ENCODE data around the gene AGR3. TPM values are rescaled to one million over a fixed set of nuclear protein-coding genes. Genes with fewer than 3 reads are reported as not detected.

The AGR3 gene
- not detected for total RNA-seq
- long read RNA-seq = 0 reads

DNA sequence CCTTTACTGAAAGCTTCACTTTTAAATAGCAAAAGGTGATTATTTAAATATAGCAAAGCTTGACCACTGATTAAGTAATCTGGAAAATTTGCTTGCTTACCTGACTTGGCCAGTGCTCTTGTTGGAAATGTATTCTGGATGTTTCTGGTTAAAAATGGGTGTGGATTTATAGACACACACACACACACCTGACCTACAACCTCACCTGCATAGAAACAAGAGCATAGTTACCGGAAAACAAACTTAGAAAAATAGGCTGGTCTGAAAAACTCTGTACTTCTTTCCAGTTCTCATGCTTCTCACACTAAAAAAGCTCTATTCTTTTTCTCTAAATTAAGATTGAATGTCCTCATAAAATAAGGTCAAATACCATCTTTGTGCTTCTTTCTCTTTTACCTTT is at the start of gene AGR3:
TSS of gene AGR3 (minus strand) at position 140 of the 400 bp plus-strand sequence. CDS start 3,365 bp downstream, outside the sequence.
- no peak for DNase-seq
- intact Hi-C loops (cut with DNase I) = no loop called here
- no peak for ATAC-seq

DNA sequence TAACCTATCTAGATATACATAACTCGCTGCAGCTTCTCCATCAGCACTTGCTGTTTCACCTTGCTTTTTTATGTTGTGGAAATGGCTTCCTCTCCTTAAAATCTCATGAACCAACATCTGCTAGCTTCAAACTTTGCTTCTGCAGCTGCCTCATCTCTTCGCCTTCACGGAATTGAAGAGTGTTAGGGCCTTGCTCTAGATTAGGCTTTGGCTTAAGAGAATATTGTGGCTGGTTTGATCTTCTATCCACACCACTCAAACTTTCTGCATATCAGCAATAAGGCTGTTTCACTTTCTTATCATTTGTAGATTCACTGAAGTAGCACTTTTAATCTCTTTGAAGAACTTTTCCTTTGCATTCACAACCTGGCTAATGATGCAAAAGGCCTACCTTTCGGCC is 49.2 kb upstream of the AGR3 start:
- intact Hi-C loops (cut with DNase I) = no loop called here

DNA sequence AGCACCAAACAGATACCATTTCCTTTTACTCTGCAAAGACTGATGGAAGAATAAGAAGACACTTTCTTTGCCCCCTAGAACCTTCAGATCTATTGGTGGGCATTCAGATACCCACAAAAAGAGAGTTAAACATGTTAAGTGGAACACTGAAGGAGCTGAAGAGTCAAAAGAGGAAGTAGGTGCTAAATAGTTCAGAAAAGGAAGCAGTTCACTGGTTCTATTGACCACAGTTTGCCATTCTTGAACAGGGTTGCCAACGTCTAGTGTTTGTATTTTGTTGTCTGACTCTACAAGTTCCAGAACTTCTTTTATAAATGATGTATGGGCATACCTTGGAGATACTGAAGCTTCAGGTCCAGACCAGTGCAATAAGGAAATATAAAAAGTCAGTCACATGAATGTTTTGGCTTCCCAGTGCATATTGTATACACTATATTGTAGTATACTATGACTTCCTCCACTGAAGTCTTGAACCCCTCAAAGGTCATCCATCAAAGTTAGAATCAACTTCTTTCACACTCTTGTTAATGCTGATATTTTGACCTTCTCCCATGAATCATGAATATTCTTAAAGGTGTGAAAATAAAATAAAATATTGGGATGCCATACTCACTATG is 47.5 kb upstream of the AGR3 start:
- no peak for ATAC-seq
- intact Hi-C loops (cut with DNase I) = no loop called here
- no peak for DNase-seq

More for the DNA sequence above, 49.2 kb upstream of the AGR3 start:
- ATAC-seq = no peak
- DNase-seq = no peak

DNA sequence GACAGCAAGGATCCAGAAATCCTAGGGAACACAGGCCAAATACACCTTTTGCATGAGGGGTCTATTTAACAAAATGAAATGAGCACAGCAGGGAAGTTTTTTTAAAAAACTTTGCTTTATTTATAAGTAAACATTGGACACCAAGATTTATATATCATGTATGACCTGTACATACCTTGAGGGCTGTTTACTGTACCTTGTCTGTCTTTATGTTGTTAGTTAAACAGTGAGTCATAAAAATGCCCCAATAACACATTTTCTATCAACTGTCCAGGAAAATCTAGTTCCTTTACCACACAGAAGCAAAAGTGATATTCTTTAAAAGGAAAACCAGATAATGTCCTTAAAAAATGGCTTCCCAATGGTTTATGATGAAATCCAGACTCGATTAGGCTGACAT is 45.1 kb upstream of the AGR3 start:
- no peak for ATAC-seq
- intact Hi-C loops (cut with DNase I) = no loop called here
- no peak for DNase-seq

DNA sequence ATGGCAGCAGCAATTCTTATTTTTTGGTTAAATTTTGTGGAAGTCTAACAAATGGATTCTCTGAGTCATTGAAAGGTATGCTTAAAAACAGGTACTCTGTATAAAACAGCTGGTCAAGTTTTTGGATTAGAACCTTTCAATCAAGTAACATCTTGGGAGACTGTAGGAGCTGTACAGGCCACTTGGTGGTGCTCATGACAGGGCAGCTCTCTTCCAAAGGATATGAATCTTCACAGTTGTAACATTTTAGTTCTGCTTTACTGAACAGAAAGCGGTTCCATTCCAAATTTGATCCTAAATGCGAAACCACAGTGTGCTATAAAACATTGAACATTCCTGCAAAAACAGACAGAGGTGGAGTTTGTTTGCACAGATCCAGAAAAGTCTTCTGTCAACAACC is 44.5 kb upstream of the AGR3 start:
- ATAC-seq = peak; percentile 82 to 87
- intact Hi-C loops (cut with DNase I) = no loop called here
- peak; percentile 39 for DNase-seq

DNA sequence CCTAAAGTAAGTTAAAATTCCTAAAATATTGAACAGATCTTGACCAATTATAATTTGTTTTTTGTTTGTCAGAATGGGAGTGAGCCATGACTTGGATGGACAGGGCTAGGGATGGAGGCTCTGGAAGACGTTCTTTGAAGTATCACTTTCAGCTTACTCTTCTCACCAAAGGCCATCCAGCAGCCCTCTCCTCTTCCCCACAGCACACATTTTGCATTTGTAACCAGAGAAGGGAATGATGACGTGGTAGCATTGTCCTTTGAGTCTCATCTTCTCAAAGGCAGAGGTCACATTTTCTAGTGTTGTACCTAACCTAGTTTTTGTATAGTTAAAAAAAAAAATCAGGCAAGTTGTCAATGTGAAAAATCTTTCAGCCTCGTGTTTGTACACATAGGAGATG is 43.8 kb upstream of the AGR3 start:
- intact Hi-C loops (cut with DNase I) = no loop called here
- no peak for DNase-seq
- ATAC-seq = no peak

DNA sequence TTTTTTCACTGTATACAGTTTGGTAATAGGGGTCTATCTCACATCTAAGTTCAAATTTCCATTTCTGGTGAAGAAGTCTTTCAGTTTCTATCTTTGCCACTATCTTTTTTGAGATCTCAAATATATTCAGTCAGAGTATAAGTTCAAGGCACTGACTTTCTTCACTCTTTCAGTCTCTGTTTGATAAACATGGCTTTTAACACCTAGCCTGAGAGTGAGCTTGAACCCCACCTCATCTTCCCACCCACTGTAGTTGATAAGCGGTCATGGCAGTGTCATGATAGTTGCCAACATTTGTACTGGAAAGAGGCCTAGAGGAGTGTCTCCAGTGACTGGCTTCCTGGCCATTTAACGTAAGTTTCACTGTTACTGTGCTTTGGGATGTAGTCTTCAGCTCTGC is 41.2 kb upstream of the AGR3 start:
- intact Hi-C loops (cut with DNase I) = no loop called here
- ATAC-seq (no peak), DNase-seq (no peak)

DNA sequence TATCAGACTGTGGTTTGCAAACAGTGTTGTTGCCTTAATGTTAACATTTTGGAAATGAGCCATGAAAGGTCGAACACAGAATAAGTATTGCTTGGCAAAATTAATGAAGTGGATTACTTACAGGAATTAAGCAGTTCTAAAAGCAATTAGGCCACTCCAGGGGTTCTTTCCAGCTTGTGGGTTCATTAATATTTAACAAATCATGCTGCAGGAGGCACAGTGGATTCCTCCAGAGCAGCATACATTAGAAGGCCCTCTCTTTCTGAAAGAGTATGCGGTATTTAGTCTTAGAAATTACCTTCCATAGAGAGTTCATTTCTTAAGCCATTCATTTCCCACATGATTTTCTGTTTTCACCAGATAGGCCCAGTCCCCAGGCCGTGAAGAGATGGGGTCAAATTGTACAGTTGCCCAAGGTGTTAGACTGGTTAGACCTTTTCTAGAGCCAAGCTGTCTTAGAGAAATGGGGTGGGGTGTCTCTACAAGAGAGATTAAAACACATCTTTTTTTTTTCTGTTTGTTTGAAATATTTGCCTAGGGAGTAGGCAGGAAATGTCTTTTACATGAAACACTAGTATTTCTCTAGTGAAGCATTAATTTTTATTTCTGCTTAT is 40.0 kb upstream of the AGR3 start:
- ATAC-seq = no peak
- intact Hi-C loops (cut with DNase I) = no loop called here
- DNase-seq = no peak

DNA sequence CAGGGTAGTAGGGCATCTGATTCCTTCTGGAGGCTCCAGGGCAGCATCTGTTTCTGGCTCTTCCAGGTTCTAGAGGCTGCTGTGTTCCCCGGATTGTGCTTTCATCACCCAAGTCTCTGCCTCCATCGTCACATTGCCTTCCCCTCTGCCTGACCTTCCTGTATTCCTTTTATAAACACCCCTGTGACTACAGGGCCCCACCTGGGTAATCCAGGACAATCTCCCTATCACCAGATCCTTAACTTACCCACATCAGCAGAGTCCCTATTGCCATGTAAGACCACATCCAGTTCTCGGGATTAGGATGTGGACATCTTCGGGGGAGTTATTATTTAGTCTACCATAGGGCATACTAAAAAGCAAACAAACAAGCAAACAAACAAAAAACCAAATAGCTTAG is 39.4 kb upstream of the AGR3 start:
- ATAC-seq (no peak), DNase-seq (no peak)
- intact Hi-C loops (cut with DNase I) = no loop called here

DNA sequence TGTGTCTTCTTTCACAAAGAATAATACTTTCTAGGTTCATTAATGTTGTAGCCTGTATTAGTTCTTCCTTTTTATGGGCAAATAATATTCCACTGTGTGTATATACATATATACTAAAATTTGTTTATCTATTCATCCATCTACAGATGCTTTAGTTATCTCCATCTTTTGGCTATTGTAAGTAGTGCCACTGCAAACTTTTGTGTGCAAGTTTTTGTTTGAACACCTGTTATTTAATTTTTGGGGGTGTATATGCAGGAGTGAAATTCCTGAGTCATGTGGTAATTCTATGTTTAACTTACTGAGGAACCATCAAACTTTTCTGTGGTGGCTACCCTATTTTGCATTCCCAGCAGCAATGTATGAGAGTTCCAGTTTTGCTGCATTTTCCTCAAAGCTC is 37.7 kb upstream of the AGR3 start:
- DNase-seq (no peak), ATAC-seq (no peak)
- intact Hi-C loops (cut with DNase I) = loop anchor here (5.0 to 10.0 kb wide), 3 partner anchors 117 to 225 kb away; partner anchors contain the start of gene AGR2 (in 2 of the 2)

DNA sequence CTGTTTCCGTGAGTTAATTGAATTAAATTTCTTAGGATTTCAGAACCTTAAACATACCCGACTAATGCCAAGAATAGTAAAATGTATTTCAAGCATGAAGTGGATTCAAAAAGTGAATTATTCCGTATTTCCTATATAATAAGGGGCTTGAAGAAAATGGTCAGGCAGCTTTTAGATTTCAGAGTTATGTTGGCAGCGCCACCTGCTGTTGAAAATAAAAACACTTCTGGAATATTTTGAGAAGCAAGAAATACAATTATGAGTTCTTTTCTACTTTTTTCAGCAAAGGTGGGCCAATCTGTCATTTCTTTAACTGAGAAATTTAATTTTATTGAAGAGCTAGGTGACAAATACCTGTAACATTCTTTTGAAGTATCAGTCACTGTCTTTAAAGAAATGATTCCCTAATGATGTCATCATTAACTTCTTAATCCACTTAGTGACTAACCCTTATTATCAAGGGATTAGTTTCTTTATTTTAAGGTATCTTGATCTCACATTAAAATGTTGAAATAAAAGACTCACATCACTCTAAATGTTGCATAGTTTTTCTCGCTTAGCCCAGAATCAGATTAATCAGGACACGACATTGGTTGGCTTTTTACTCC is 36.6 kb upstream of the AGR3 start:
- intact Hi-C loops (cut with DNase I) = loop anchor here (5.0 to 10.0 kb wide), 3 partner anchors 116 to 224 kb away; partner anchors contain the start of gene AGR2 (in 2 of the 2)
- DNase-seq (no peak), ATAC-seq (no peak)

DNA sequence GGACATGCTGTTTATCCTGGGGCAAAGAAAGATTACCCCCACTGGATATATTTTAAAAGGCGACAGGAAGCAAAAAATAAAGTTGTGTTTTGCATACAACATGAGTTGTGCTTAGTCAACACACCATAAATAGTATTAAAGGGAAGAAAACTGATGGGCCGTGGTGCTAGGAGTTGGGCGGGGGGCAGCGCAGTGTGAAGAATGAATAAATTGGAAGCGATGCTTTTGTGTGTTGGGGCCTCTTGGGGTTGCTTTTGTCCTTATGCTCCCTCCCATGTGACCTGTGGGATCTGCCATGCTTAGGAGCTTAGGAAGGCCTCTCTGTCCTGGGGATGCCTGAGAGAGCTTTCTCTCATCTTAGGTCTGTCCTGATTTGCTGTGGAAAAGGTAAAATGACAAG is 35.0 kb upstream of the AGR3 start:
- DNase-seq (no peak), ATAC-seq (no peak)
- intact Hi-C loops (cut with DNase I) = loop anchor here (5.0 to 10.0 kb wide), 3 partner anchors 114 to 222 kb away; partner anchors contain the start of gene AGR2 (in 2 of the 2)

DNA sequence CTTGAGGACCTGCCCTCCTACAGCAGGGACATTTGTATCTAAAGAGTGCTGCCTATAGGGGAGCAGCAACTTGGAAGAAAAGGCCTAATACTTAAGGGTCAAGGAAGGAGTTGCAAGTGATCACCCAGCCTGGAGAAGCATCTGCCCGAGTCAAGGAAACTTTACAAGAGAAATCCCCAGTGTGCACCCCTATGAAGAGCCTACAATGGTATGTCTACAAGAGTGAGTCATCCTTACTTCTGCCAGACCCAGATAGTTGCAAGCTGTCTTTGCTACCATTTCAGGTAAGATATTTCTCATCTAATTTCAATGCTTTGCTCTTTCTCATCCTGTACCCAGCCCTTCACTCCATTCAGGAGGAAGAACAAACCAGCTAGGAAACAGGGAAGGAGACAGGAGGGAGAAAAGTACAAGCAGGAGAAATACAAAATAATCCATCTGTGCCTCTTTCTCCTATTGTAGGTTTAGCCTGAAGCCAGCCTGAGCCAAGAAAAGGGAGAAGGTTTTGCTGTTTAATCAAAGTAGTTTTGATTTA is 34.4 kb upstream of the AGR3 start:
- intact Hi-C loops (cut with DNase I) = loop anchor here (5.0 to 10.0 kb wide), 3 partner anchors 114 to 221 kb away; partner anchors contain the start of gene AGR2 (in 2 of the 2)
- peak in 1 of 2 donors; percentile 63 for ATAC-seq
- DNase-seq = no peak

DNA sequence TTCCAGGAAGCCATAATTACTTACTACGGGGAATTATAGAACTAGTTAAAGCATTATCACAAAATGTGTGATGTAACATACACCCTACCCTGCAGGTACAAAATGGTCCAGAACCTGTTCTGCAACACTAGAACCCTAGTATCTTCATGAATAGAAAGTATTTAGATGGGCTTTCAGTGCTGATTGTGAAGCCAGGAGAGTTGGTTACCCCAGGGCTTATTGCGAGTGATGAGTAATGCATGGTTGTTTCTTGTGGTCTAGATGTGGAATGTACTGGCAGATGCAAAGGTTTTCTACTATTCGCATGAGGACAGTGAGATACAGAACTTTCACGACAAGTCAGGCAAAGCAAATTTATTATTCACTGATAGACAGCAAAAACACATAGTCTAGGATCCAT is 33.6 kb upstream of the AGR3 start:
- no peak for DNase-seq
- no peak for ATAC-seq
- intact Hi-C loops (cut with DNase I) = loop anchor here (5.0 to 10.0 kb wide), 3 partner anchors 113 to 221 kb away; partner anchors contain the start of gene AGR2 (in 2 of the 2)

DNA sequence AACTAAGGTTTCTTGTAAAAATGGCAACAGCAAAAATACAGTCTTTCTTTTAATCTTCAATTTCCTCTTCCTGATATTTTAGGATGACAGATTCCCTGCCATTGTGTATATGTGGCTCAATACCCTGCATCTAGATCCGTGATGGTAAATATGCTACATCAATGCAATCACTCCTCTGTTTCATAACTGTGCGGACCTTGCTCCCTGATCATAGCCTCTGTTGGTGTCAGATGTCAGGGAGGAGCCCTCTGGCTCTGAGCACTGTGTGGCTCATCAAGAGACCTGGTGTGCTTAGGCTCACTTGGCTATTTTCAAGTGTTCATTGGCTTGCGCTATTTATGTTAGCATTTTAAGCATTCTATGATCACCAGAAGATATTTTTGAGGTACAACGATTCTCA is 33.0 kb upstream of the AGR3 start:
- DNase-seq = no peak
- ATAC-seq = no peak
- intact Hi-C loops (cut with DNase I) = loop anchor here (5.0 to 10.0 kb wide), 3 partner anchors 112 to 220 kb away; partner anchors contain the start of gene AGR2 (in 2 of the 2)

DNA sequence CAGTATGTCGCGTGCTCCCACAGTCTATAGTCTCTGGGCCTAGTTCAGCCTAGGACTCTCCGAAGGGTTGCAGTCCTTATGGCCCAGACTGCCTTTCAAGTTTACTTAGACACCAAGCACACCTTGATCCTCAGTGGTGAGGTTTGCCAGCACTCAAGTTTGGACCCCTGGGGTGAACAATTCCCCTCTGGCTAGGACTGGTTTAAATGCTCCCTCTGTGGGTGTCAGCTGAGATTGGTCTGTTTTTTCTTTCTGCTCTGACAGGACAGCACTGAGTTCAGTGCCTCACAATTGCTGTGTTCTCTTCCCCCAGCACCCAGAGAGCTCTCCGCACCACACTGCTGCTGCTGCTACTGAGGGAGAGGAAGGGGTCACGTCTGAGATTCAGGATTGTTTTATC is 31.9 kb upstream of the AGR3 start:
- intact Hi-C loops (cut with DNase I) = loop anchor here in 1 of 2 donors (10.0 kb wide), 1 partner anchor 219 kb away; no protein-coding TSS in a partner anchor
- no peak for ATAC-seq

DNA sequence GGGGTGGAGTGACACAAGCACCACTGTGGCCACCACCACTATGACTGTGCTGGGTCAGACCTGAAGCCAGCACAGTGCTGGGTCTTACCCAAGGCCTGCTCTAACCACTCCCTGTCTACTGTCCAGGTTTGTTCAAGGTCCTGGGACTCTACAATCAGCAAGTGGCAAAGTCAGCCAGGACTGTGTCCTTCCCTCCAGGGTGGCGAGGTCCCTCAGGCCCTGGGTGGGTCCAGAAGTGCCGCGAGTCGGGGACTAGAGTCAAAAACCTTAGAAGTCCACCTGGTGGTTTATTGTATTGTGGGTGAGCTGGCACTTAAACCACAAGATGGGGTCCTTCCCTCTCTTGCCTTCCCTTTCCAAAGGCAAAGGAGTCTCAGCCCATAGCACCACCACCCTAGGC is 30.8 kb upstream of the AGR3 start:
- DNase-seq = no peak
- intact Hi-C loops (cut with DNase I) = loop anchor here in 1 of 2 donors (10.0 kb wide), 1 partner anchor 218 kb away; no protein-coding TSS in a partner anchor
- ATAC-seq = no peak

More for the DNA sequence above, 31.9 kb upstream of the AGR3 start:
- DNase-seq = no peak

DNA sequence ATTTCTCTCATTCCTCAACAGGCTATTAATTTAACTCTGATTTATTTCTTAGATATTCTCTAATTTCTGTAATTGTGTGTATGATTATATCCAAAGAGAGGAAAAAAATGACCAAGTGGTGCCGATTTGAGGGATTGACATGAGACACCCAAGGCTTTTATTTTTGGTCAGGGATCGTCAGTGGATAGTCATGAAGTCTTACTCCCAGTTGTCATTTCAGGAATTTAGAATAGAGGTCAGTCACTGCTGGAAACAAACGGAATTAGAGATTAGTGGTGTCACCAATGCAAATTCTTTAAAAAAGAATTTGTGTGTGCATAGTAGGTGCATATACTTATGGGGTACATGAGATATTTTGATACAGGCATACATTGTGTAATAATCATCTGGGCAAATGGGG is 26.8 kb upstream of the AGR3 start:
- intact Hi-C loops (cut with DNase I) = no loop called here
- DNase-seq (no peak), ATAC-seq (no peak)

DNA sequence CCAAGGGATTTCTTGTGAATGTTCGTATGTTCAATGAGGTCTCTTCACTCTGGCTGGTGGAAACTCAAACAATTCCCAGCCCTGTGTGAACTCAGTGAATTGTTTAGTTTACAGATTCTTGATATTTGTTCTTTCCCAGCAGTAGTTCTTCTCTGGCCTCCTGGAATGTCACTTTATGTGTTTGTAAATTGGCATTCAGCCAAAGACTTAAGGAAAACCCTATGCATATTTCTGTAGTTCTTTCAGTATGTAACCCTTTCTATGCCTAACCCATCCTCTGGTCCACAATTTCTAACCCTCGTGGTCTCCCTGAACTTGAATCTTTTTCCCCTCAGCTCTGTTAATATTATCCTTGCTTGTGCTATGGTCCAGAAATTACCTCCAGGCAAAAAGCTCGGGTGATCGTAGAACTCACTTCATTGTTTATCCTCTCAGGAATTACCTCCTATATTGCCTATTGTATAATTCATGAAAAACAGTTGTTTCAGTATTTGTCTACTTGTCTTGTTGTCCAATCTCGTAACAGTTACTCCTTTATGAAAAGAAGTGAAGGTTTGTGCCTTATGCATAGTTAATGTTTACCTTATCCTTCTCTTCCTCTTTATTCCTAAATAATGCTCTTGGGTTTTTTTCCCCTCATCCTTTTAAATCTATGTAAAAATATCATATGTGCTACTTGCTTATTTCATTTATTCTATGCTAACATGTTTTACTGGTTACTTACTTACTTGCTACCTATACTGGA is 23.7 kb upstream of the AGR3 start:
- intact Hi-C loops (cut with DNase I) = no loop called here
- ATAC-seq (no peak), DNase-seq (no peak)
